HG03378 (cell line): ENCODE data around the gene SLC2A8.
A peak's percentile ranks its signal among the peaks of the same experiment; 100 is the strongest.

Experiments used
- ATAC-seq: cut with Tn5 transposase; IDR thresholded peaks from one replicate; pipeline ENCODE4 v1.9.1; 2021; ENCODE audit warnings: mild to moderate bottlenecking, moderate library complexity; ENCODE audit not compliant: unreplicated experiment

The SLC2A8 gene

DNA sequence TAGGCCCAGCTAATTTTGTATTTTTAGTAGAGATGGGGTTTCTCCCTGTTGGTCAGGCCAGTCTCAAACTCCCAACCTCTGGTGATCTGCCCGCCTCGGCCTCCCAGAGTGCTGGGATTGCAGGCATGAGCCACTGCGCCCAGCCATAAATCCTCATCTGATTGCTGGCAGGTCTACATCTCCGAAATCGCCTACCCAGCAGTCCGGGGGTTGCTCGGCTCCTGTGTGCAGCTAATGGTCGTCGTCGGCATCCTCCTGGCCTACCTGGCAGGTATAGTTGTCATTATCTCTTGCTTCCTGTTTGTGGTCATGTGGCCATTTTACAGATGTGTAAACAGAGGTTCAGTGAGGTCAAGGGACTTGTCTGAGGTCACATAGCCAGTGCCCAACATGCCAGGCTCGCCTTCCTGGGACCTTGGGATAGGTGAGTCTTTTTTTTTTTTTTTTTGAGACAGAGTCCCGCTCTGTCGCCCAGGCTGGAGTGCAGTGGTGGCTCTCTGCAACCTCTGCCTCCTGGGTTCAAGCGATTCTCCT lies 2.8 kb downstream of the SLC2A8 start:
- no peak for ATAC-seq

- no peak for ATAC-seq
These were observed 5.6 kb downstream of the SLC2A8 start for GRCh38 chr9:127402401-127403090.

DNA sequence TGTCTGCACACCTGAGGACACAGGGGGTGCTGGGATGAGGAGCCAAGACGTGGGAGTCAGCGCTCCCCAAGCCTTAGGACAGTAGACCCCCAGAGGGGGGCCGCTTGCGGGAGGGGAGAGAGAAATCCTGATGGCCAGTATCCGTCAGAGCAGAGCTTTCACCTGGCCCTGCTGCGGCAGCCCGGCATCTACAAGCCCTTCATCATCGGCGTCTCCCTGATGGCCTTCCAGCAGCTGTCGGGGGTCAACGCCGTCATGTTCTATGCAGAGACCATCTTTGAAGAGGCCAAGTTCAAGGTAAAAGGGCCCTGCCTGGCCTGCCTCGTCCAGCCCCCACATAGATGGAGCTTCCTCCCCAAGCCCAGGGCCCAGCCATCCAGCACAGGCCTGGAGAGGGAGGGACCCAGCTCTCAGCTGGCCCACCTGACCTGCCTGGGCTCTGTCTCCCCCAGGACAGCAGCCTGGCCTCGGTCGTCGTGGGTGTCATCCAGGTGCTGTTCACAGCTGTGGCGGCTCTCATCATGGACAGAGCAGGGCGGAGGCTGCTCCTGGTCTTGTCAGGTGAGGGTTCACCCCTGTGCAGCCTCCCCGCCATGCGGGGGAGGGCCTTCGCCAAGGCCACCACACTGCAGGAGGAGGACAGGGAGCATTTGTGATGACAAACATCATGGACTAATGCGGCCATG lies 6.7 kb downstream of the SLC2A8 start:
- ATAC-seq: no peak

DNA sequence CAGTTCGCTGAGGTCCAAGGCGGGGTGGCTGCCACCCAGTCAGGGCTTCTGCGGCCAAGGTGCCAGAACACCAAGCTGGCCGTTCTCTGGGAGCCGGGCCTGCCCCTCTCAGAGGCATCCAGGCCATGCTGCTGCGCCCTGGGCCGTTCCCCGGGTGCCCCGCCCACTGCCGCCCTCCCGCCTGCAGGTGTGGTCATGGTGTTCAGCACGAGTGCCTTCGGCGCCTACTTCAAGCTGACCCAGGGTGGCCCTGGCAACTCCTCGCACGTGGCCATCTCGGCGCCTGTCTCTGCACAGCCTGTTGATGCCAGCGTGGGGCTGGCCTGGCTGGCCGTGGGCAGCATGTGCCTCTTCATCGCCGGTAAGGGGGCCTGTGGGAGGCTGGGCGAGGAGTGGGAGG lies 7.7 kb downstream of the SLC2A8 start:
- ATAC-seq: no peak

GRCh38 chr9:127405344-127406125 lies 8.6 kb downstream of the SLC2A8 start:
- no peak for ATAC-seq

GRCh38 chr9:127406799-127407491 lies 10.0 kb downstream of the SLC2A8 start:
- no peak for ATAC-seq

DNA sequence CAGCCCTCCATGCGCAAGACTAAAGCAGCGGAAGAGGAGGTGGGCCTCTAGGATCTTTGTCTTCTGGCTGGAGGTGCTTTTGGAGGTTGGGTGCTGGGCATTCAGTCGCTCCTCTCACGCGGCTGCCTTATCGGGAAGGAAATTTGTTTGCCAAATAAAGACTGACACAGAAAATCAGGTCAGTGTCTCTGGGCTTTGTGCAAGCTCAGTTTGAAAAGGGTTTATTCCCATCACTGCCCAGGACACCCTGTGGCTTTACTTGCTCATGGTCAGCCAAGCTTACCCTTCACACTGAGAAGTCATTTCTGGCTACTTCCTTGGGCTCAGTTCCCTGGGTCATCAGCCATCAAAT lies 10.5 kb downstream of the SLC2A8 start:
- ATAC-seq: no peak

DNA sequence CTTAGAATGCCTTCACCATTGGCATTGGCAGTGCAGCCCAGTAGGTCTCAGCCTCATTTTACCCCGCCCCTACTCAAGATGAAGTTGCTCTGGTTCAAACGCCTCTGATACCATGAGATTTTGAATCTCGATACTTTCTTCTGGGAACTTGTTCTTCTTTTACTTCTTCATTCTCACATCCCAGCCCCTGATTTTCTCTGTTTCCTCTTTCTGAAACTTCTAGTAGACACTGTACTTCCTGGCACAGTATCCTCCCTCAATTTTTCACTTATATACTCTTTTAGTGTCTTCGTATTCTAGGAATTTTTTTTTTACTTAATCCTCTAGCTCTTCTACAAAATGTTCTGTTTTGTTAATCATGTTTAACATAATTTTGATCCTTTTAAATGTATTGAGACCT lies 14.2 kb downstream of the SLC2A8 start:
- no peak for ATAC-seq

DNA sequence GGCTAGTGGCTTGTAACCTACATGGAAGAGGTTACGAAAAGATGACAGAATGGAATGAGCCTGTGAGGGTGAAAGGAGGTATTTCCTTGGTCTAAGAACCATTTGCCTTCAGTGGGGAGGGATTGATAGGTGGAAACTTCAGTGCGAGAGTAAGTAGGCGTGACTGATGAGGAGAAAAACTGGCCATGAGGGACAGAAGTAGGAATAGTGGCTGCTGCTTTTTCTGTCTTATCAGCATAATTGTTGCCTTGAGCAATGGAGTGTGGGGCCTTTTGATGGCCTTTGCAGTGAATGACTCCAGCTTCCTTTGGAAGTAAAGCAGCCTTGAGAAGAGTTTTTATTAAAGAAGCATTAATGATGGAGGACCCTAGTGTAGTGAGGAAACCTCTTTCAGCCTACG lies 18.2 kb downstream of the SLC2A8 start:
- no peak for ATAC-seq

DNA sequence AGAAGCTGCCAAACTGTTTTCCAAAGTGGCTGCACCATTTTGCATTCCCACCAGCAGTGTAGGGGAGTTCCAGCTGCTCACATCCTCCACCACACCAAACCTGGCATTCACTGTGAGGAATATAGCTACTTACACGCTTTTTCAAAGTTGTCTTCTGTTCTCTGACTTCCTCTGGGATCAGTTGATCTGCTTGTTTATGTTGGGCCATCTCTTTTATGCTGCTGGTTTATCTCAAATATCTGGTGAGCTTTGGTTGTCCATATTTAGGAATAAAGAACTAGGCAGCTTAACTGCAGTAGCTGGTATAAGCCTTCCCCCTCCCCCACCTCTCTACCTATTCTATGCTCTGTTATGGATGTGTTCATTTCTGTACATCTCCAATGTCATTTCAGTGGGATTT lies 18.7 kb downstream of the SLC2A8 start:
- ATAC-seq: no peak

GRCh38 chr9:127417131-127418036 lies 20.4 kb downstream of the SLC2A8 start:
- no peak for ATAC-seq

DNA sequence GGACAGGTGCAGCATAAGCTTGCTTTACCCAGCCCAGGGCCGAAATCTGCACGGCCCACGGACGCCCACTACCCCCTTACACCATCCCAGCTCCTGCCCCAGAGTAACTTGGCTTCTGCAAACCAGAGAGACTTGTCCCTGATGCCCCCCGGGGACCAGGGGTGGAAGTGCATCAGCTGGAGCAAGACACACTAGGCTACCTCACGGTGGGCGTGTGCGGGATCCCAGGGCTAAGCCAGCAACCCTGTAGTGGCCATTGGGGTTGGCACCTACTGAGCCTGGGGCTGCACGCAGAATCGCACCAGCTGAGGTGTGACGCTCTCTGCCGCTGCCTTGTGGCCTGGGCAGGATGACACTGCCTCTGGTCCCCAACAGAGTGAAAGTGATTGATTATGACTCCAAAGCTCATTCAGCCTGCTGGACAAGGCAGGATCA lies 21.1 kb downstream of the SLC2A8 start:
- no peak for ATAC-seq

DNA sequence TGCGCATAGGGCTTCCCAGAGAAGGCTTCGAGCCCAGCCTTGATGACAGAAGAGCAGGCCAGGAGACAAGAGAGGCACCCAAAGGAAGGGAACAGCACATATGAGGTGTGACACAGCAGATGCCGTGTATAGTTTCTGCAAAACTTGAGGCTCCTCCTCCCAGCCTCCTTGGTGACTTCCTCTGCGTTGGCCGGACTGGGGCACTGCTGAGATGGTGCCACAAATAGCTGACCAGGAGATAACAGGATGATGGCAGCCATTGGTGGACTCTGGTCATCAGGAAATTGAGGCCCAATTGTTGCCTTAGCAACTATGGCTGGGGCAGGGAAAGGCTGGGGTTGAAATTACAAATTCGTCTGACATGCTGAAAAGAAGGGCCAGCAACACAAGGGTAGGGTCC lies 22.4 kb downstream of the SLC2A8 start:
- ATAC-seq: no peak

DNA sequence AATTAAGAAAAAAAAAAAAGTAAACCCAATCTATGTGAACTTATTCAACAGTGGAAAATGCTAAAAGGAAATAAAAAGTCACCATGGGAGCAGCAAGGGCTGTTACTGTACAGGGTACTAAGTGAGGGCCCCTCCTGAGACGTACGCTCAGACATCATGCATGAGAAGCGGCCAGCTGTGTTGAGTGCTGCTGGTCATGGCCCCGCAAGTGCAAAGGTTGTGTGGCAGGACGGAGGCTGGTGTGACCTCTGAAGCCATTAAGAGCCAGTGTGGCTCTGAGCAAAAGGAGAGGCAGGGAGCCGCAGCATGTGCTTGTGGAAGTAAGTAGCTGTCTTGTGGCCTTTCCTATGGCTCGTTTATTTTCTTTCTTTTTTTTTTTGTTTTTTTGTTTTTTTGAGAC lies 24.1 kb downstream of the SLC2A8 start:
- ATAC-seq: no peak

DNA sequence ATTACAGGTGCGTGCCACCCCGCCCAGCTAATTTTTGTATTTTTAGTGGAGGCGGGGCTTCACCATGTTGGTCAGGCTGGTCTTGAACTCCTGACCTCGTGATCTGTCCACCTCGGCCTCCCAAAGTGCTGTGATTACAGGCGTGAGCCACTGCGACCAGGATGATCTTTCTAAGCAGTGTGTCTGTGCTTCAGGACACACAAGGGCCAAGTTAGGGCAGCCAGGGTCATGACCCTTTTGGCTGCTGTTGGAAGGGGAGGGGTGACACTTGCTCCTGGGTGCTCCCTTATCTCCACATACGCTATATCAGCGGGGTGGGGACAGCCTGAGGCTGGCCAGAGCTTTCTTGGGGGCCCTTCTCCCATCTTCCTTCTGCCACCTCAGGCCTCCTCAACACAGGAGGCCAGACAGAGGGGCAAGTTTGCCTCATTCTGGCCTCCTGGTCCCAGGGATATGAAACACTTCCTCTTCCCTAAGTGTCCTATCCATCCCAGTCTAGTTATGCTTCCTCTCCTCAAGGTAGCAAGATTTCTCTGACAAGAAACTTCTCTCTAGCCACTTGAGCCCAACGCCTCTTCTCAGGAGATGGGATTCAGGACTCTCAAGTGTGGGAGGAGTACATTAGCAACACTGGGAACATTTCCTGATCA lies 25.3 kb downstream of the SLC2A8 start:
- no peak for ATAC-seq

DNA sequence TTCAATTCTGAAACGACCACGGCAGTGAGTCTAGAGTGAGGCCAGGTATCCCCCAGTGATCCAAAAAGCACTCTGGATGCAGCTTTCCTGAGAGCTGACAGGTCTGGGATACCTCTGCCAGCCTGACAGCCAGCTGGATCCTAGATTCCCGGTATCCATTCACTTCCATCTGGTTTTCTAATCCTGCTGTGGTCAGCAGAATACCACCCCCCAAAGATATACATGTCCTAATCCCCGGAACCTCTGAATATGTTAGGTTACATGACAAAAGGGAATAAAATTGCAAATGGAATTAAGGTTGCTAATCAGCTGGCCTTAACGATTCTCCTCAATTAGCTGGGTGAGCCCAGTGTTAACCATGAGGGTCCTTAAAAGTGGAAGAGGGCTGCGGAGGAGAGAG lies 25.8 kb downstream of the SLC2A8 start:
- ATAC-seq: no peak

DNA sequence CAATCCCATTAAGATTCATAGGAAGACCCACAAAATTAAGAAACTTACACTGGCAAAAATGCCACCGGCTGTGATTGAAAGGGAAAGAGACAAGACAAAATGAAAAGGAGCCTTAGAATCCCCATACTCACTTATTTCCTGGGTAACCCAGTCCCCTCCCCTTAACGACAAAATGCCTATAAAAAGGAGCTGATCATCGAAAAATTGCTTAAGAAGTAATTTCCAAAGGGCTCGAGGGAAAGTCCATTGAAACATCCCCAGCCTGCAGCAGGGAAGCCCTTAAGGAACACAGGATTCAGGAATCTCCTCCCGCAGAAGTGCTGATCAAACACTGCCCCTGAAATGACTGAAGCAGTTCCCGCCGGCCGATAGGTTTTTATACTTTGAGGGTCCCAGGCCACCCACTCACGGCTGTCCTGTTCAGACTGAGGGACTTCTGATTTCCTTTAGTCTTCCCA lies 26.5 kb downstream of the SLC2A8 start:
- no peak for ATAC-seq

DNA sequence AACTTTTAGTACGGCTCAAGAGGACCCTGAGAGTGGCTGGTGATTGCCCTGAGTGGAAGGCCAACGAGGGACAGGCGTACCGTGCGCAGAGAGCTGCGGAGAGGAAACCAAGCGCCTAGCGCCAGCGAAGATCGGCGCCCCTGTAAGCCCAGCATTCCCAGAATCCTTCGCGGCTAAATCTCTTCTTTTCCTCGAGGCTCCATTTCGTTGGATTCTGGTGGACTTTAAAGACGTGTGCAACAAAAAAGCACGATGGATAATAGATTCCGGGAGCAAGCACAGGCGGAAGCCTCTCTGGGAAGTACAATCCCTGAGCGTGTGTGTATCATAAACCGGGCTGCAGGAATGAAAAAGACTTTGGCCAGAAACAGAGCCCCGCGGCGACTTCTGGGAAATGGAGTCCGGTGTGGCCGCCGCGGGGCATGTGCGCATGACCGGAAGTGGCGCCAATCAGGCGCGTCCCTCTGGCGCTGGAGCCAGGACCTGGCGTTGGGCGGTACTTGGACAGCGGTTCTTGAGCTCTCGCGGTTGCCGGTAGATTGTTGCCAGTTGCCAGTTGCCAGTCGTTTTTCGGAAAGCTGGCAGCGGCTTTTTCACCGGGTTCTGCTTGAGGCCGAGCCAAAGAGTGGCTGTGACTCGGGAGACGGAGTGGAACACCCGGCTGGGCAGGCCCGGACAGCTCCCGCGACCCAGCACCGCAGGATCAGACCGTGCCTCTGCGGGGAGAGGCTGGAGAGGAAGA lies 27.1 kb downstream of the SLC2A8 start, which contains the start of gene ZNF79:
Gene ZNF79 (plus strand): TSS at position 449 of the 742 bp plus-strand sequence. CDS start 406 bp downstream, outside the sequence.
- peak; percentile 78 for ATAC-seq

GRCh38 chr9:127424676-127424999 lies 27.7 kb downstream of the SLC2A8 start:
- ATAC-seq: peak; percentile 11
